CD14-positive monocyte (primary cell): Measurements from ENCODE around the gene CDC25B. TPM values are rescaled to one million over a fixed set of nuclear protein-coding genes. Genes with fewer than 3 reads are reported as not detected.

Experiments
- DNase-seq, 3 donors: peaks; one replicate each; pipeline ENCODE4 v3.0.0-alpha.2; 2011 to 2022
- H2AFZ ChIP-seq: 2 replicates; pipeline ENCODE4 v1.6.0; 2012; ENCODE audit warnings: mild to moderate bottlenecking, low read depth, low read length, inconsistent platforms; ENCODE audit not compliant: insufficient read depth, poor library complexity, severe bottlenecking
- H3K27ac ChIP-seq, 2 donors: 1 replicate in 1 of 2; 2 replicates in 1 of 2; pipeline ENCODE4 v1.5.1; 2012 to 2013; ENCODE audit warnings: low read length in 2 of 2, control low read depth in 1 of 2, inconsistent platforms in 1 of 2, low read depth in 1 of 2, mild to moderate bottlenecking in 1 of 2
- H3K27me3 ChIP-seq, 2 donors: one replicate each; pipeline versions ENCODE4 v1.6.0 to v1.6.1; 2011 to 2013; ENCODE audit warnings: low read length in 2 of 2; ENCODE audit not compliant: control insufficient read depth in 2 of 2, insufficient read depth in 2 of 2
- H3K36me3 ChIP-seq, 2 donors: replicated peaks in 1 of 2; 1 replicate in 1 of 2; 2 replicates in 1 of 2; pipeline versions ENCODE4 v1.5.1 to v1.6.1; 2012 to 2013; ENCODE audit warnings: low read length in 2 of 2, control low read depth in 1 of 2, inconsistent platforms in 1 of 2, mild to moderate bottlenecking in 1 of 2; ENCODE audit not compliant: insufficient read depth in 2 of 2, control insufficient read depth in 1 of 2
- H3K4me1 ChIP-seq, 2 donors: 1 replicate in 1 of 2; 2 replicates in 1 of 2; pipeline versions ENCODE4 v1.5.1 to v1.6.1; 2012 to 2013; ENCODE audit warnings: low read length in 2 of 2, control low read depth in 1 of 2, inconsistent platforms in 1 of 2, mild to moderate bottlenecking in 1 of 2, moderate library complexity in 1 of 2; ENCODE audit not compliant: insufficient read depth in 2 of 2, control insufficient read depth in 1 of 2
- H3K4me2 ChIP-seq: replicated peaks from 2 replicates; pipeline ENCODE3; 2012; ENCODE audit warnings: low read length, moderate library complexity, mild to moderate bottlenecking; ENCODE audit not compliant: poor library complexity, severe bottlenecking; ENCODE audit errors: extremely low read depth
- H3K4me3 ChIP-seq, 3 experiments: fragments of 200-600 bp in 1 of 3; sonication (generic) in 1 of 3; replicated peaks in 1 of 3; 1 replicate in 2 of 3; 2 replicates in 1 of 3; pipeline ENCODE4 v1.5.1; 2011 to 2013; ENCODE audit warnings: low read length in 3 of 3, mild to moderate bottlenecking in 3 of 3, control low read depth in 2 of 3, low read depth in 2 of 3, inconsistent platforms in 1 of 3, moderate library complexity in 1 of 3
- H3K79me2 ChIP-seq: 2 replicates; pipeline ENCODE4 v1.6.0; 2012; ENCODE audit warnings: mild to moderate bottlenecking, control low read depth, inconsistent platforms, low read length, moderate library complexity; ENCODE audit not compliant: insufficient read depth
- H3K9ac ChIP-seq: 2 replicates; pipeline ENCODE4 v1.6.0; 2017; ENCODE audit warnings: low read length, mild to moderate bottlenecking; ENCODE audit not compliant: insufficient read depth, poor library complexity, severe bottlenecking
- H3K9me3 ChIP-seq, 2 donors: replicated peaks in 1 of 2; 1 replicate in 1 of 2; 2 replicates in 1 of 2; pipeline versions ENCODE4 v1.5.1 to v1.6.1; 2012 to 2013; ENCODE audit warnings: low read length in 2 of 2, control low read depth in 1 of 2; ENCODE audit not compliant: control insufficient read depth in 1 of 2, insufficient read depth in 1 of 2
- H4K20me1 ChIP-seq: 2 replicates; pipeline ENCODE4 v1.6.0; 2012; ENCODE audit warnings: mild to moderate bottlenecking, low read length, control low read depth, moderate library complexity; ENCODE audit not compliant: insufficient read depth
- H3K27ac Mint-ChIP-seq, 7 donors: one replicate each; pipeline ENCODE4 v1.8.0; 2020; ENCODE audit warnings: mild to moderate bottlenecking in 7 of 7, mixed read lengths in 7 of 7, moderate library complexity in 6 of 7, inconsistent platforms in 2 of 7
- H3K27me3 Mint-ChIP-seq, 3 donors: one replicate each; pipeline ENCODE4 v1.8.0; 2021 to 2022; ENCODE audit warnings: low read depth in 3 of 3, mild to moderate bottlenecking in 3 of 3, mixed read lengths in 3 of 3, moderate library complexity in 3 of 3, inconsistent platforms in 1 of 3
- H3K36me3 Mint-ChIP-seq, 2 donors: one replicate each; pipeline ENCODE4 v1.8.0; 2020; ENCODE audit warnings: mixed read lengths in 2 of 2, inconsistent platforms in 1 of 2, mild to moderate bottlenecking in 1 of 2
- H3K4me1 Mint-ChIP-seq: one replicate; pipeline ENCODE4 v1.8.0; 2020; ENCODE audit warnings: mild to moderate bottlenecking, mixed read lengths
- H3K4me3 Mint-ChIP-seq, 2 donors: one replicate each; pipeline ENCODE4 v1.8.0; 2020; ENCODE audit warnings: mild to moderate bottlenecking in 2 of 2, mixed read lengths in 2 of 2, moderate library complexity in 1 of 2
- H3K9me3 Mint-ChIP-seq, 7 donors: one replicate each; pipeline ENCODE4 v1.8.0; 2020 to 2022; ENCODE audit warnings: mixed read lengths in 7 of 7, mild to moderate bottlenecking in 6 of 7, moderate library complexity in 6 of 7, inconsistent platforms in 2 of 7
- CTCF ChIP-seq: fragments of 200-600 bp; IDR thresholded peaks from one replicate; pipeline ENCODE4 v1.8.0; 2022; ENCODE audit warnings: antibody characterized with exemption, mild to moderate bottlenecking
- WGBS: methylation state at CpG from one replicate; pipeline ENCODE4 v1.1.5; 2013; ENCODE audit warnings: missing lambda C conversion rate; ENCODE audit not compliant: insufficient coverage; 5-methylcytosine and 5-hydroxymethylcytosine counted together
- intact Hi-C, 2 donors: fragments of 100-400 bp; cut with micrococcal nuclease; formaldehyde crosslinking; loops; one replicate each; pipeline versions ENCODE4 v1.15.0 to v1.15.1; 2023
- polyA plus RNA-seq, 3 donors: library from polyadenylated mRNA; depleted of rRNA in 1 of 3; unstranded in 2 of 3; stranded (reverse) in 1 of 3; fragments of 300-500 nt in 2 of 3; fragments of >200 nt in 1 of 3; fragmentation: Illumina TruSeq in 2 of 3; gene quantifications; 1 replicate in 2 of 3; 2 replicates in 1 of 3; pipeline ENCODE4 v1.2.3, GENCODE V29; 2012 to 2021

The CDC25B gene
- polyA plus RNA-seq, 3 donors: 3.6 to 35.6 (median 4.0) TPM

DNA sequence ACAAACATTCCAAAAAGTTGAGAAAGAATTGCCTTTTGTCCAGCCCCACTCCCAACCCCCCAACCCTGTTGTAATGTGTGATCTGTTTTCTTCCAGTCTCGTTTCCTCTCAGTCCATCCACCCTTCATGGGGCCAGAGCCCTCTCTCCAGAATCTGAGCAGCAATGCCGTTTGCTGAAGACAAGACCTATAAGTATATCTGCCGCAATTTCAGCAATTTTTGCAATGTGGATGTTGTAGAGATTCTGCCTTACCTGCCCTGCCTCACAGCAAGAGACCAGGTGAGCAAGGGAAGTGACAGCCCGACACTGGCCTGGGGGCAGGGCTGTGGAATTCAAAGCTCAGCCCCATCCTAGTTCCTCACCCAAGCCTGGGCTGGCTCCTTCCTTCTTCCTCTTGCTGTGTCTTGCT, 58.4 kb downstream of the CDC25B start:
- Histone ChIP-seq H3K4me3 (no peak overlapping the region), H2AFZ (no peak overlapping the region), H3K4me1 (peaks cover 17 to 18% of the 10 kb centered on the region in 2 donors), H4K20me1 (peaks cover 47% of the 10 kb centered on the region), H3K79me2 (peaks cover 57% of the 10 kb centered on the region), H3K9ac (peak overlapping the region; percentile 6), H3K36me3 (peaks cover 26 to 37% of the 10 kb centered on the region in 2 donors), H3K27me3 (no peaks in the 10 kb centered on the region), H3K27ac (peak overlapping the region; percentile 42 to 61), H3K4me2 (peak overlapping the region; percentile 37), H3K9me3 (no peaks in the 10 kb centered on the region)
- H3K27ac Mint-ChIP-seq: peak overlapping the region; percentile 33 to 89 (median 82)
- H3K36me3 Mint-ChIP-seq: peaks cover 33 to 47% of the 10 kb centered on the region in 2 donors
- WGBS: 17% methylated on average over 1 of the region's 4 CpGs
- peaks cover 0 to 3% (median 2%) of the 10 kb centered on the region in 3 donors for H3K27me3 Mint-ChIP-seq
- intact Hi-C loops: no loop called here
- peak in 2 of 3 donors; percentile 11 to 17 for DNase-seq
- TF ChIP-seq CTCF: no peak
- H3K9me3 Mint-ChIP-seq: peaks cover 0 to 6% (median 0%) of the 10 kb centered on the region in 7 donors
- H3K4me1 Mint-ChIP-seq: peaks cover 22% of the 10 kb centered on the region
- peak overlapping the region in 1 of 2 donors; percentile 56 for H3K4me3 Mint-ChIP-seq

Other genes with a start within 250 kb of the CDC25B start
- gene GFRA4, start 132.9 kb upstream of the CDC25B start, polyA plus RNA-seq: not detected
- not detected for gene ADAM33, start 114.3 kb upstream of the CDC25B start, polyA plus RNA-seq
- 10 to 100 TPM in 1 of 3 donors, 1 to 10 TPM in 2; 1.6 to 23.5 (median 2.5) TPM for gene SIGLEC1, start 83.7 kb upstream of the CDC25B start, polyA plus RNA-seq
- not detected for gene HSPA12B, start 63.6 kb upstream of the CDC25B start, polyA plus RNA-seq
- gene ADISSP, start 28.6 kb upstream of the CDC25B start, polyA plus RNA-seq: 10 to 100 TPM; 59.6 to 78.5 (median 68.5) TPM
- gene SPEF1, start 14.9 kb upstream of the CDC25B start, polyA plus RNA-seq: under 1 TPM in 1 of 3 donors, not detected in 2; 0.09 TPM
- 10 to 100 TPM in 1 of 3 donors, 1 to 10 TPM in 2; 1.1 to 18.9 (median 1.4) TPM for gene CENPB, start 9.6 kb upstream of the CDC25B start, polyA plus RNA-seq
- gene AP5S1, start 24.2 kb downstream of the CDC25B start, polyA plus RNA-seq: 10 to 100 TPM in 1 of 3 donors, 1 to 10 TPM in 2; 6.6 to 10.8 (median 8.6) TPM
- gene MAVS, start 50.5 kb downstream of the CDC25B start, polyA plus RNA-seq: 10 to 100 TPM in 1 of 3 donors, 1 to 10 TPM in 2; 1.8 to 16.6 (median 3.2) TPM
- 10 to 100 TPM; 36.8 to 65.7 (median 48.0) TPM for gene PANK2, start 93.1 kb downstream of the CDC25B start, polyA plus RNA-seq
- gene RNF24, start 219.2 kb downstream of the CDC25B start, polyA plus RNA-seq: 10 to 100 TPM; 18.6 to 36.2 (median 24.3) TPM